Measurements from ENCODE around the gene ERBB2.
"Not testable (repeated sequence)": the region's sequence is repeated elsewhere in the genome, so short reads cannot be mapped to it uniquely, and the experiment has no call there.

Gene ERBB2

GRCh38 chr17:39679521-39680192 is 20.2 kb upstream of the ERBB2 start:
- no peak for FAIRE-seq

- FAIRE-seq = no peak
Observed at GRCh38 chr17:39683295-39683939, 16.4 kb upstream of the ERBB2 start.

- no peak for FAIRE-seq
Observed at GRCh38 chr17:39684369-39685192, 15.3 kb upstream of the ERBB2 start.

GRCh38 chr17:39687101-39687545 is 12.7 kb upstream of the ERBB2 start:
- FAIRE-seq = no peak

- FAIRE-seq = peak; percentile 89
Observed at GRCh38 chr17:39687546-39688474, 12.1 kb upstream of the ERBB2 start, which contains the start of gene PGAP3. PGAP3 (minus strand) TSS chr17:39688057; CDS start chr17:39688014, 43 bp downstream.

- FAIRE-seq = no peak
Observed at GRCh38 chr17:39688475-39688835, 11.4 kb upstream of the ERBB2 start.

- no peak for FAIRE-seq
Observed at GRCh38 chr17:39688945-39689344, 10.9 kb upstream of the ERBB2 start.

- FAIRE-seq = no peak
Observed at GRCh38 chr17:39694593-39694992, 5.3 kb upstream of the ERBB2 start.

GRCh38 chr17:39695089-39695474 is 4.8 kb upstream of the ERBB2 start:
- no peak for FAIRE-seq

- no peak for FAIRE-seq
Observed at GRCh38 chr17:39696731-39697130, 3.1 kb upstream of the ERBB2 start.

- no peak for FAIRE-seq
Observed at GRCh38 chr17:39697961-39698360, 1.9 kb upstream of the ERBB2 start.

GRCh38 chr17:39699157-39699817 is 577 bp upstream of the ERBB2 start:
- not testable (repeated sequence) for FAIRE-seq

GRCh38 chr17:39700148-39700987 is 504 bp downstream of the ERBB2 start:
- no peak for FAIRE-seq

GRCh38 chr17:39701012-39701783 is 1.3 kb downstream of the ERBB2 start:
- FAIRE-seq = no peak

- FAIRE-seq = no peak
Observed at GRCh38 chr17:39701784-39702422, 2.0 kb downstream of the ERBB2 start.

- no peak for FAIRE-seq
Observed at GRCh38 chr17:39702901-39703893, 3.3 kb downstream of the ERBB2 start.

GRCh38 chr17:39703913-39704312 is 4.0 kb downstream of the ERBB2 start:
- no peak for FAIRE-seq

- no peak for FAIRE-seq
Observed at GRCh38 chr17:39704821-39705551, 5.1 kb downstream of the ERBB2 start.

Measured in G401.6 (cell line).